SK-N-SH (cell line): ENCODE results near the gene ABLIM1. TPM values are rescaled to one million over a fixed set of nuclear protein-coding genes. Genes with fewer than 3 reads are reported as not detected.

Source experiments
- CTCF ChIA-PET: fragments of 300-600, 350-600 bp; formaldehyde crosslinking; extraction: SDS; loops from one replicate; lab custom pipeline; 2021; lab: Yijun Ruan, JAX
- POLR2A ChIA-PET: fragments of 350-600 bp; sonication (Branson Sonifier 250); formaldehyde crosslinking; extraction: SDS; loops from one replicate; lab custom pipeline; 2020; ENCODE audit warnings: antibody characterized with exemption, inconsistent platforms; lab: Yijun Ruan, JAX
- DNase-seq: peaks from one replicate; pipeline ENCODE4 v3.0.0; 2012
- H2AFZ ChIP-seq: fragments of 200-600 bp; sonication (generic); 2 replicates; pipeline ENCODE4 v1.8.1; 2016; ENCODE audit warnings: antibody characterized with exemption, mild to moderate bottlenecking, low read depth
- H3F3A ChIP-seq: fragments of 200-600 bp; sonication (generic); replicated peaks from 2 replicates; pipeline ENCODE3; 2016; ENCODE audit warnings: antibody characterized with exemption, mild to moderate bottlenecking; ENCODE audit not compliant: insufficient read depth
- H3K27ac ChIP-seq, 2 experiments: fragments of 200-500 bp in 1 of 2; fragments of 200-600 bp in 1 of 2; sonication (Bioruptor generic) in 1 of 2; sonication (generic), shearing (Covaris generic) in 1 of 2; 2 replicates each; pipeline versions ENCODE4 v1.5.1 to v1.6.1; 2014 to 2016; ENCODE audit warnings: low read depth in 2 of 2, inconsistent platforms in 1 of 2, low read length in 1 of 2, mild to moderate bottlenecking in 1 of 2, mixed read lengths in 1 of 2
- H3K27me3 ChIP-seq: fragments of 200-600 bp; sonication (generic), shearing (Covaris generic); 2 replicates; pipeline ENCODE4 v1.6.1; 2016; ENCODE audit warnings: mixed run types; ENCODE audit not compliant: insufficient read depth
- H3K36me3 ChIP-seq, 2 experiments: fragments of 200-500 bp in 1 of 2; fragments of 200-600 bp in 1 of 2; sonication (Bioruptor generic) in 1 of 2; sonication (generic) in 1 of 2; replicated peaks in 1 of 2; 2 replicates each; pipeline versions ENCODE3 to v1.5.1; 2014 to 2016; ENCODE audit warnings: low read length in 1 of 2, mild to moderate bottlenecking in 1 of 2; ENCODE audit not compliant: insufficient read depth in 2 of 2, control insufficient read depth in 1 of 2
- H3K4me1 ChIP-seq, 2 experiments: fragments of 200-500 bp in 1 of 2; fragments of 200-600 bp in 1 of 2; sonication (Bioruptor generic) in 1 of 2; sonication (generic), shearing (Covaris generic) in 1 of 2; 2 replicates each; pipeline versions ENCODE4 v1.5.1 to v1.6.1; 2014 to 2016; ENCODE audit warnings: low read depth in 1 of 2, low read length in 1 of 2, mixed run types in 1 of 2; ENCODE audit not compliant: insufficient read depth in 2 of 2, control insufficient read depth in 1 of 2
- H3K4me2 ChIP-seq: fragments of 200-600 bp; sonication (generic), shearing (Covaris generic); 2 replicates; pipeline ENCODE4 v1.6.1; 2017; ENCODE audit warnings: mixed run types
- H3K4me3 ChIP-seq, 2 experiments: fragments of 200-500 bp in 1 of 2; fragments of 200-600 bp in 1 of 2; sonication (Bioruptor generic) in 1 of 2; sonication (generic), shearing (Covaris generic) in 1 of 2; 2 replicates each; pipeline versions ENCODE4 v1.5.1 to v1.8.1; 2014 to 2016; ENCODE audit warnings: low read depth in 2 of 2, inconsistent platforms in 1 of 2, low read length in 1 of 2, mild to moderate bottlenecking in 1 of 2, mixed read lengths in 1 of 2, moderate library complexity in 1 of 2
- H3K79me2 ChIP-seq: fragments of 200-600 bp; sonication (generic); 2 replicates; pipeline ENCODE4 v1.8.1; 2017; ENCODE audit warnings: mild to moderate bottlenecking; ENCODE audit not compliant: insufficient read depth
- H3K9ac ChIP-seq: fragments of 200-600 bp; sonication (generic); 2 replicates; pipeline ENCODE4 v1.6.1; 2017; ENCODE audit warnings: mixed run types
- H3K9me2 ChIP-seq: fragments of 200-600 bp; sonication (generic); 2 replicates; pipeline ENCODE4 v1.6.1; 2017; ENCODE audit warnings: mixed run types
- H3K9me3 ChIP-seq: fragments of 200-600 bp; sonication (generic); 2 replicates; pipeline ENCODE4 v1.6.1; 2017; ENCODE audit warnings: mixed run types, mild to moderate bottlenecking, moderate library complexity
- H4K20me1 ChIP-seq: fragments of 200-600 bp; sonication (generic); 2 replicates; pipeline ENCODE4 v1.6.1; 2017; ENCODE audit warnings: mild to moderate bottlenecking, mixed run types; ENCODE audit not compliant: insufficient read depth
- ELF1 ChIP-seq: IDR thresholded peaks from 2 replicates; pipeline ENCODE4 v1.4.0; 2012
- EZH2phosphoT487 ChIP-seq: fragments of 200-600 bp; sonication (generic); IDR thresholded peaks from 2 replicates; pipeline ENCODE4 v1.6.1; 2017; ENCODE audit warnings: low read depth, mixed run types, mild to moderate bottlenecking, antibody characterized with exemption, moderate library complexity, borderline replicate concordance
- FOXM1 ChIP-seq: IDR thresholded peaks from 2 replicates; pipeline ENCODE4 v1.4.0; 2012; ENCODE audit warnings: low read depth, mild to moderate bottlenecking
- GABPA ChIP-seq: IDR thresholded peaks from 2 replicates; pipeline ENCODE4 v1.4.0; 2012; ENCODE audit warnings: low read depth, mild to moderate bottlenecking
- GATA2 ChIP-seq: sonication (generic); formaldehyde crosslinking; IDR thresholded peaks from 2 replicates; pipeline ENCODE4 v1.5.0; 2020; ENCODE audit warnings: mild to moderate bottlenecking, missing genetic modification reagents
- JUND ChIP-seq: IDR thresholded peaks from 2 replicates; pipeline ENCODE4 v1.4.0; 2012
- MXI1 ChIP-seq: IDR thresholded peaks from 2 replicates; pipeline ENCODE4 v1.6.1; 2012; ENCODE audit warnings: mild to moderate bottlenecking, low read depth, low read length, improper control_type of control experiment
- NRF1 ChIP-seq: IDR thresholded peaks from 2 replicates; pipeline ENCODE4 v1.6.1; 2012; ENCODE audit warnings: low read depth, mild to moderate bottlenecking, low read length
- POLR2AphosphoS5 ChIP-seq: IDR thresholded peaks from 2 replicates; pipeline ENCODE4 v1.6.1; 2012; ENCODE audit warnings: low read depth, low read length
- RCOR1 ChIP-seq: fragments of 150-350 bp; IDR thresholded peaks from 2 replicates; pipeline ENCODE4 v1.6.1; 2017; ENCODE audit warnings: antibody characterized with exemption, low read length
- RXRA ChIP-seq: IDR thresholded peaks from 2 replicates; pipeline ENCODE4 v1.4.0; 2012; ENCODE audit warnings: low read depth, mild to moderate bottlenecking, borderline replicate concordance
- SMC3 ChIP-seq: IDR thresholded peaks from 2 replicates; pipeline ENCODE4 v1.6.1; 2012; ENCODE audit warnings: low read depth, low read length, improper control_type of control experiment
- TAF1 ChIP-seq: IDR thresholded peaks from 2 replicates; pipeline ENCODE4 v1.6.1; 2012; ENCODE audit warnings: low read depth, mild to moderate bottlenecking, low read length, moderate library complexity, borderline replicate concordance
- TCF12 ChIP-seq: IDR thresholded peaks from 2 replicates; pipeline ENCODE4 v1.4.0; 2012
- TEAD4 ChIP-seq: IDR thresholded peaks from 2 replicates; pipeline ENCODE4 v1.4.0; 2012; ENCODE audit warnings: mild to moderate bottlenecking, borderline replicate concordance; ENCODE audit not compliant: insufficient read depth
- WGBS: methylation state at CpG from one replicate; pipeline ENCODE4 v1.1.6; 2017; ENCODE audit warnings: low lambda C conversion rate; 5-methylcytosine and 5-hydroxymethylcytosine counted together
- polyA plus RNA-seq, 3 experiments: library from polyadenylated mRNA; depleted of rRNA; stranded (reverse); fragments of >200 nt; gene quantifications; 2 replicates each; pipeline ENCODE4 v1.2.3, GENCODE V29; 2012
- TF ChIP-seq, protein P1 (sequence below): IDR thresholded peaks from 2 replicates; pipeline ENCODE4 v1.4.0; 2012; ENCODE audit warnings: low read depth
- TF ChIP-seq, protein P2 (sequence below): IDR thresholded peaks from 2 replicates; pipeline ENCODE4 v1.4.0; 2012; ENCODE audit warnings: low read depth, borderline replicate concordance

ABLIM1 gene
- polyA plus RNA-seq, 1 of the 3 experiments (the other 2 are of a cell fraction) = 16.1 TPM

DNA sequence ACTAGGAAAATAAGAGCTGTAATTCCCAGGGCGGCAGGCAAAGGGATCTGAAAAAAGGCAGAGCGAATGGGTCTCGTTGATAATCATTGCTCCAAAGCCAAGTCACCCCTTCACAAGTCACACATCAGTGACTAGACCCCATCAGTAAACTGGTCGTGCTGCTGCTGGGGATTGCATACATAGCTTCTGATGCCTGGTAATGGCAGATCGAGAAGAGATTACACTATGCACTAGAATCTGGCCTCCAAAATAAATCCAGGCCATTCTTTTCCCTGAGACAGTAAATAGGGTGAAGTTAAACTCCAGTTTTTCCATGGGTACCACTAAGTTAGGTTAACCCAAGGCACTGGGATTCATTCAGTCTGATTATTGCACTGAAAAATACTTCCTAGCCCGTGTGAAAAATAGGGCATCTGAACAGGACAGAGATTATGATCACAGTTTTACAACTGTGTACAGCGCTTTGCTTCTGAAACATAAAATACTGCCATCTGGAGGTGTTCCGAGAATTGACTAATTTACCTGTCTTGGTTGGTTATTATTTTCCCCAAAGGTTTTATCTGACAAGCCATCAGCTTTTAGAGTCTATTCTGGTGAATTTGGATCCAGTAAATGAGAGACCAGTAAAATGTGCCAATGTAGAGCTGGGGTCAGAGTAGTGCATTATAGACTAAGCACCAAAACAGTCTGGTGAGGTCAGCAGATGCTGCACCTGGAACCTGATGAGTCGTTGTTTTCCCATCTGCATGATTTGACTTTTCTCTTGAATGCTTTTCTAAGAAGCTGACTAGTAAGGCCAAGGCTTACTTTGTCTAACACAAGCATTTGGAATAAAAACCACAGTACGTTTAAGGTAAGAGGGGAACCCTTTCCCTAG, 170.9 kb downstream of the ABLIM1 start (continued):
- peak; percentile 70 for TF ChIP-seq TCF12
- TF ChIP-seq FOXM1 = no peak
- peak; percentile 20; the same call in 1 of the 2 replicates for TF ChIP-seq JUND
- no peak for TF ChIP-seq GABPA
- 0 out of 2 replicates have a peak, but pooled peaks have one; percentile 14 for TF ChIP-seq MXI1
- no peak for TF ChIP-seq RXRA
- no peak for TF ChIP-seq EZH2phosphoT487
- no peak for TF ChIP-seq TAF1
- no peak for TF ChIP-seq NRF1
- no peak for TF ChIP-seq SMC3
- no peak for TF ChIP-seq ELF1
- no peak; the same call in 1 of the 2 replicates for TF ChIP-seq RCOR1
- peak; percentile 53 for TF ChIP-seq GATA2 (CRISPR knock-in tag)
- TF ChIP-seq POLR2AphosphoS5 = no peak
- TF ChIP-seq, protein P1, sequence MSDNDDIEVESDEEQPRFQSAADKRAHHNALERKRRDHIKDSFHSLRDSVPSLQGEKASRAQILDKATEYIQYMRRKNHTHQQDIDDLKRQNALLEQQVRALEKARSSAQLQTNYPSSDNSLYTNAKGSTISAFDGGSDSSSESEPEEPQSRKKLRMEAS = no peak

DNA sequence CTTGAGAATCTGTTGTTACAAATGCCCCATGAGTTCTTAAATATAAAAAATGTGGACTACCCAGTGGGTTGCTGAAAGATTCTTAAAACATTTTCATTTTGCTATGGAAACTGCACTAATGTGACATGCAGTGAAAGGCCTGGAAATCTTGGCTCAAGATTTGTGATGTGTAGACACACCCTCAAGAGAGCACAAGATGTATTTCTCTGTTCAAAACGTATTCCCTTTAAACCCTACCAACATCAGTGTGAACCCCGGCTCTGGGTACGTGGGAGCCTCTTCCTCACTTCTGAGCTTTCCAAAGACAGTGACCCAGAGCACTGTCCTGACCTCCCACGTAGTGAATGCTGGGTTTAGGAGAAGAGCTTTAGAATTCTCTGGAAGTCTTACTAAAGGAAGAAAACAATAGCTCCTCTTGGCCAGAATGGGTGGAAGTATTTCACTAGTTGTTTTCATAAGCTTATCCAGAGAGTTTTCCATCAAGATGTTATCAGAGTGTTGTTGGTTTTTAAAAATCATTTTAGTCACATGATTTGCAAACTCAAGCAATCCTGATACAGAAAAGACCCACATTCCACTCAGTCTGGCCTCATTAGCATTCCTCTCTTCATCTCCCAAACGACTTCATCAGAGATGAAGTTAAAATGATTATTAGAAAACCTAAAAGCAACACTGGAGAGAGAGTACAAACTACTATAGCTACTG, 172.2 kb downstream of the ABLIM1 start:
- TF ChIP-seq, protein P2, sequence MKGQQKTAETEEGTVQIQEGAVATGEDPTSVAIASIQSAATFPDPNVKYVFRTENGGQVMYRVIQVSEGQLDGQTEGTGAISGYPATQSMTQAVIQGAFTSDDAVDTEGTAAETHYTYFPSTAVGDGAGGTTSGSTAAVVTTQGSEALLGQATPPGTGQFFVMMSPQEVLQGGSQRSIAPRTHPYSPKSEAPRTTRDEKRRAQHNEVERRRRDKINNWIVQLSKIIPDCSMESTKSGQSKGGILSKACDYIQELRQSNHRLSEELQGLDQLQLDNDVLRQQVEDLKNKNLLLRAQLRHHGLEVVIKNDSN = 0 out of 2 replicates have a peak, but pooled peaks have one; percentile 28
- TF ChIP-seq TEAD4 (no peak), POLR2AphosphoS5 (no peak), TCF12 (peak; percentile 23; the same call in 1 of the 2 replicates), FOXM1 (0 out of 2 replicates have a peak, but pooled peaks have one; percentile 32), ELF1 (no peak)
- H3K4me3 ChIP-seq = no peak overlapping the region
- H3K4me1 ChIP-seq = peaks cover 13 to 40% of the 10 kb centered on the region in 2 experiments; a peak in 2 of 4 replicates
- no peaks in the 10 kb centered on the region for H3K27me3 ChIP-seq
- 71% methylated on average over 5 of the region's 5 CpGs for WGBS
- no peaks in the 10 kb centered on the region for H3F3A ChIP-seq
- peaks cover 0 to 12% of the 10 kb centered on the region in 2 experiments for H3K36me3 ChIP-seq
- no peak for DNase-seq
- H3K9me2 ChIP-seq = no peaks in the 10 kb centered on the region
- no peaks in the 10 kb centered on the region for H3K79me2 ChIP-seq
- ChIA-PET CTCF (interaction anchor here (1.0 to 3.4 kb wide), 10 partner anchors 9 to 336 kb away, joined by 3 to 21 read pairs (median 6); partner anchors contain the start of gene FHIP2A), POLR2A (no interaction called here)
- no peaks in the 10 kb centered on the region for H4K20me1 ChIP-seq
- H2AFZ ChIP-seq = no peak overlapping the region
- H3K9ac ChIP-seq = no peak overlapping the region
- peak overlapping the region; percentile 12; the same call in 1 of the 2 replicates for H3K4me2 ChIP-seq
- peak overlapping the region in 1 of 2 experiments; percentile 50; a peak in 2 of 4 replicates for H3K27ac ChIP-seq
- no peaks in the 10 kb centered on the region for H3K9me3 ChIP-seq
